Measurements from ENCODE around the gene CELA2A.
"Not testable (repeated sequence)": the region's sequence is repeated elsewhere in the genome, so short reads cannot be mapped to it uniquely, and the experiment has no call there.

Gene CELA2A

DNA sequence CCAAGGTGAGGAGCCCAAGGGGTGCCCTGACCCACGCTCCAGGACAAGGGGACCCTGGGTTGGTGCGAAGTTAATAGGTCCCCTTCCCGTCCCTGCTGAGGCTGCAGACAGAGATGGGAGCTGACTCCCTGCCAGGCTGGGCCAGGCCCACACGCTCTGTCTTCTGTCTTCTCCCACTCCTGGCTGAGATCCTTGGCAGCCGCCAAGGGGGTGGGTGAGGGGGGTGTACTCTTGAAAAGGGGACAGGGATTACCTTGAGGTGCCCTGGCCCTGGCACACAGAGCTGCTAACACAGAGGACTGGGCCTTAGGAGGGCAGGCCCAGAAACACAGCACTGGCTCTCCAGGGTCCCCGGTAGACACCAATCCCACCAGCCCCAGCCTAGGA lies 29.3 kb upstream of the CELA2A start:
- peaks cover 14% of the 10 kb centered on the region for H3K36me3 ChIP-seq (ENCODE audit: control insufficient read depth, insufficient read depth, low read length)
- no peaks in the 10 kb centered on the region for H3K9me3 ChIP-seq (ENCODE audit: control insufficient read depth, low read length)
- peaks cover 74% of the 10 kb centered on the region for H3K4me1 ChIP-seq (ENCODE audit: control insufficient read depth, insufficient read depth, low read length)
- no peak overlapping the region for H3K4me3 ChIP-seq (ENCODE audit: low read length)
- no peaks in the 10 kb centered on the region for H3K27me3 ChIP-seq (ENCODE audit: control insufficient read depth, insufficient read depth, low read length)
- H3K9ac ChIP-seq (ENCODE audit: low read length), result peak overlapping the region; percentile 16

DNA sequence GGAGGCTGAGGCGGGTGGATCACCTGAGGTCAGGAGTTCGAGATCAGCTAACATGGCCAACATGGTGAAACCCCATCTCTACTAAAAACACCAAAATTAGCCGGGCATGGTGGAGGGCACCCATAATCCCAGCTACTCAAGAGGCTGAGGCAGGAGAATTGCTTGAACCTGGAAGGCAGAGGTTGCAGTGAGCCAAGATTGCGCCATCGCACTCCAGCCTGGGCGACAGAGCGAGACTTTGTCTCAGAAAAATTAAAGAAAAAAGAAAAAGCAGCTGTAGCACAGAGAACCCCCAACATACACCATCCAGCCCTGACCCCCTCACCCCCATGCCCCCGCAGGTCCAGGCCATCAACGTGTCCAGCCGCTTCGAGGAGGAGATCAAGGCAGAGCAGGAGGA lies 28.3 kb upstream of the CELA2A start:
- not testable (repeated sequence) for H3K9me3 ChIP-seq (ENCODE audit: control insufficient read depth, low read length); H3K27me3 ChIP-seq (ENCODE audit: control insufficient read depth, insufficient read depth, low read length); H3K9ac ChIP-seq (ENCODE audit: low read length); H3K4me3 ChIP-seq (ENCODE audit: low read length)
- Histone ChIP-seq H3K4me1 (ENCODE audit: control insufficient read depth, insufficient read depth, low read length) (peaks cover 74% of the 10 kb centered on the region), H3K36me3 (ENCODE audit: control insufficient read depth, insufficient read depth, low read length) (peaks cover 14% of the 10 kb centered on the region)

DNA sequence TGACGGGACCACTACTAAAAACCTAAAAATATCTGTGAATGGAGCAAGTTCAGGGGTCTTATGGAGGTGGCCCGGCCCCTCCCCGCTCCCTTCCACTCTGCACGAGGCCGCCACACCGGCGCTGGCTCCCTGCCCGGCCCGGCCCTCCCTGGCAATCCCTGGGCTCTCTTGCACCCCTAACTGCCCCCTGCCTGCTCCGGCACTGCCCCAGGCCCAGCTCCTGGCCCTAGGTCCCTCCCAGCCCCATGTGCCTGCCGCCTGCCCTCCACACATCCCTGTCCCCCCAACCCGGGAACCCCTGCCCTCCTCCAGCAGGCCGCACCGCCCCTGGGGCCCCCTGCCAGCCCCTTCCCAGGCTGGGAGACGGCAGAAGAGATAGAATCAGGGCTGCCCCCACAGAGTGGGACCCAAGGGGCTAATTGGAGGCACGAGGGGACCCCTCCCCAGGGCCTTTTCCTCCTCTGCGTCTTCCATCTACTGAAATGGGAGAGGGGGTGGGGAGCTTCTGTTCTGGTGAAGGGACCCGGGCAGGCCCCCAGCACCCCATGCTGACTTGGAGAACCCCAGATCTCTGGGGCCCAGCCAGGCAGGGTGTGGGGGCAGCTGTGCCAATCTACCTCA lies 27.6 kb upstream of the CELA2A start:
- Histone ChIP-seq H3K9ac (ENCODE audit: low read length) (no peak overlapping the region), H3K4me3 (ENCODE audit: low read length) (no peak overlapping the region), H3K4me1 (ENCODE audit: control insufficient read depth, insufficient read depth, low read length) (peaks cover 72% of the 10 kb centered on the region), H3K27me3 (ENCODE audit: control insufficient read depth, insufficient read depth, low read length) (no peaks in the 10 kb centered on the region), H3K36me3 (ENCODE audit: control insufficient read depth, insufficient read depth, low read length) (peaks cover 14% of the 10 kb centered on the region), H3K9me3 (ENCODE audit: control insufficient read depth, low read length) (no peaks in the 10 kb centered on the region)

DNA sequence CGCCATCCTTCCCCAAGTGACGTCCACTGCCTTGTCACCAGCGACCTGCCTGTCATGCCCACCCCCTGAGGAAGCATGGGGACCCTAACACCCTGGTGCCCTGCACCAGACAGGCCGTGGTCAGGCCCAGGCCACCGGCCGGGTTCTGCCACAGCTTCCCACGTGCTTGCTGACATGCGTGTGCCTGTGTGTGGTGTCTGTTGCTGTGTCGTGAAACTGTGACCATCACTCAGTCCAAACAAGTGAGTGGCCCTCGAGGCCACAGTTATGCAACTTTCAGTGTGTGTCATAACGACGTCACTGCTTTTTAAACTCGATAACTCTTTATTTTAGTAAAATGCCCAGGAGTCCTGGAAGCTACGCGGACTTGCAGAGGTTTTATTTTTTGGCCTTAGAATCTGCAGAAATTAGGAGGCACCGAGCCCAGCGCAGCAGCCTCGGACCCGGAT lies 26.8 kb upstream of the CELA2A start:
- H3K27me3 ChIP-seq (ENCODE audit: control insufficient read depth, insufficient read depth, low read length), result no peaks in the 10 kb centered on the region
- H3K4me3 ChIP-seq (ENCODE audit: low read length), result no peak overlapping the region
- peaks cover 64% of the 10 kb centered on the region for H3K4me1 ChIP-seq (ENCODE audit: control insufficient read depth, insufficient read depth, low read length)
- no peaks in the 10 kb centered on the region for H3K9me3 ChIP-seq (ENCODE audit: control insufficient read depth, low read length)
- H3K36me3 ChIP-seq (ENCODE audit: control insufficient read depth, insufficient read depth, low read length), result peaks cover 14% of the 10 kb centered on the region
- no peak overlapping the region for H3K9ac ChIP-seq (ENCODE audit: low read length)

DNA sequence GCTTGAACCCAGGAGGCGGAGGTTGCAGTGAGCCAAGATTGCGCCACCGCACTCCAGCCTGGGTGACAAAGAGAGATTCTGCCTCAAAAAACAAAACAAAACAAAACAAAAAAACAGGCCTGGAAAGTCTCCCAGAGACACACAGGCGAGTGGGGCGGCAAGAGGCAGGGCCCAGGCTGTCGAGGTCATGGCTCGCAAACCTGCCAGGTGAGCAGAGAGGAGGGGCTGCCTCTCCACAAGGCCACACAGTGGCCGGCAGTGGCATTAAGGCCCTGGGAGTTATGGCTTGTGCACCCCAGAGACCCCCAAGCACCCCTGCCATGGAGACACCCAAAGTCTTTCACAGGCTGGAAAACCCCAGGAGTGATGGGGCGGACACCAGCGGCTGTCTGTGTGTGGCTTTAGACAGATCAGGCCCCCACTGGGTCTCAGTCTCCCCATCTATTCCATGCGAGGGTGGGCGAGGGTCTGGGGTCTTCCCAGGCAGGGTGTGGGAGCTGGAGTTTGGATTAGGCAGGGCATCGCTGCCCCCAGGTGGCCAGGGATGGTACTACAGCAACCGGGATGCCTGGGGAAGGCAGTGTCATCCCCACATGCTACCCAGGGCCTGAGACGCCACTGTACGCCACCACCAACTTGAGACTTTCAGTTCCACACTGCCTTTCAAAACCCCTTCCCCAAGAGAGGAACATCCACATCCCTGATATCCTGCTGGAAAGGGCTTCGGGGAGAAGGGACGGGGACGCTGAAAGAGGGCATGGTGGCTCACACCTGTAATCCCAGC lies 25.6 kb upstream of the CELA2A start:
- Histone ChIP-seq H3K27me3 (ENCODE audit: control insufficient read depth, insufficient read depth, low read length) (no peaks in the 10 kb centered on the region), H3K4me1 (ENCODE audit: control insufficient read depth, insufficient read depth, low read length) (peaks cover 51% of the 10 kb centered on the region), H3K9ac (ENCODE audit: low read length) (peak overlapping the region; percentile 17), H3K36me3 (ENCODE audit: control insufficient read depth, insufficient read depth, low read length) (peaks cover 14% of the 10 kb centered on the region), H3K4me3 (ENCODE audit: low read length) (peak overlapping the region; percentile 2), H3K9me3 (ENCODE audit: control insufficient read depth, low read length) (no peaks in the 10 kb centered on the region)

DNA sequence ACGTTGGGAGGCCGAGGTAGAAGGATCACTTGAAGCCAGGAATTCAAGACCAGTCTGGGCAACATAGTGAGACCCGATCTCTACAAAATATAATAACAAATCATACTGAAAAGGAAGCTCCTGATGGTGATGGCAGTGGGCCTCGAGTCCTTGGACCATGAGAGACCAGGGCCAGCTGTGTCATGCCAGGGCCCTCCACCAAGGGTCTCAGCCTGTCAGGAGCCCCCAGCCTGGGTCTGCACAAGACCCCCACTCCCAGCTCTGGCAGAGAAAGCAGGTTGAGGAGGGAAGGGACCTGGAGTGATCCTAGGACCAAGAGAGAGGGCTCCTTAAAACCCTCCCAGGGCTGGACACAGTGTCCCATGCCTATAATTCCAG lies 25.0 kb upstream of the CELA2A start:
- Histone ChIP-seq H3K36me3 (ENCODE audit: control insufficient read depth, insufficient read depth, low read length) (peaks cover 14% of the 10 kb centered on the region), H3K4me3 (ENCODE audit: low read length) (peak overlapping the region; percentile 2), H3K27me3 (ENCODE audit: control insufficient read depth, insufficient read depth, low read length) (no peaks in the 10 kb centered on the region), H3K9me3 (ENCODE audit: control insufficient read depth, low read length) (no peaks in the 10 kb centered on the region), H3K9ac (ENCODE audit: low read length) (peak overlapping the region; percentile 17), H3K4me1 (ENCODE audit: control insufficient read depth, insufficient read depth, low read length) (peaks cover 45% of the 10 kb centered on the region)

DNA sequence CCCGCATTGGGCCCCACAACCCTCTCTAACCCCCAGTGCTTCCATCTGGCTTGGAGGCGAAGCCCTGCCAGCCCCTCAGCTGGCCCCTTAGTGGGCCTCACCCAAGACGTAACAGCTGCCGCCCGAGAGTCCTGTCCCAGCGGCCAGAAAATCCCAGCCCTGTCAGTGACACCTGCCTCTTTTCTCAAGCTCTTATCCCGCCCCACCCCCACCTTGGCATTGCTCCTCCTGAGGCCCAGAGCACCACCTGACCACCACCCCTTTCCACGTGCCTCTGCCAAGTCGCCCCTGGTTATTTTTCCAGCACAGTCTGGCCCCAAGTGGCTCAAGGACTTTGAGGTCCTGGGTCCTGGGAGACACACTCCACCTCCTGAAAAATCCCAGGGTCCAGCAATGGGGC lies 24.2 kb upstream of the CELA2A start:
- Histone ChIP-seq H3K4me3 (ENCODE audit: low read length) (no peak overlapping the region), H3K9me3 (ENCODE audit: control insufficient read depth, low read length) (no peaks in the 10 kb centered on the region), H3K9ac (ENCODE audit: low read length) (no peak overlapping the region), H3K36me3 (ENCODE audit: control insufficient read depth, insufficient read depth, low read length) (peaks cover 10% of the 10 kb centered on the region), H3K27me3 (ENCODE audit: control insufficient read depth, insufficient read depth, low read length) (no peaks in the 10 kb centered on the region), H3K4me1 (ENCODE audit: control insufficient read depth, insufficient read depth, low read length) (peaks cover 38% of the 10 kb centered on the region)

DNA sequence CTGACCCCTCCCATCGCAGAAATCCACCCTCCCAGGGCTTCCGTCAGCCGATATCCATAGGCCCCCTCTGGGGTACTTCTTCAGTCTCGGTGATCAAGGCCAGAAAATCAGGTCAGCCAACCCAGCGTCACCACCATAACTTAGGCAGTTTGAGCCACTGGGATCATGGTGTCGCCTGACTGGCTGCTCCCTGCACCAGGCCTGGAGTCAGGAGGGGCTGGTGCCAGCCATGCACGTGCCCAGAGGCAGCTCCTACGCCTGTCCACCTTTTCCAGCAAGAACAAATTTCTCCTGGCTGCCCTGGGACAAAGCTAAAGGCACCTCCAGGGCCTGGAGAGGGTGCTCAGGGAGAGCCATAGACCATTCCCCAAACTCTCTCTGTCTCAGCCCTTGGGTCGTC lies 23.1 kb upstream of the CELA2A start:
- H3K9ac ChIP-seq (ENCODE audit: low read length), result no peak overlapping the region
- no peak overlapping the region for H3K4me3 ChIP-seq (ENCODE audit: low read length)
- peaks cover 31% of the 10 kb centered on the region for H3K4me1 ChIP-seq (ENCODE audit: control insufficient read depth, insufficient read depth, low read length)
- H3K36me3 ChIP-seq (ENCODE audit: control insufficient read depth, insufficient read depth, low read length), result peaks cover 7% of the 10 kb centered on the region
- no peaks in the 10 kb centered on the region for H3K27me3 ChIP-seq (ENCODE audit: control insufficient read depth, insufficient read depth, low read length)
- no peaks in the 10 kb centered on the region for H3K9me3 ChIP-seq (ENCODE audit: control insufficient read depth, low read length)

DNA sequence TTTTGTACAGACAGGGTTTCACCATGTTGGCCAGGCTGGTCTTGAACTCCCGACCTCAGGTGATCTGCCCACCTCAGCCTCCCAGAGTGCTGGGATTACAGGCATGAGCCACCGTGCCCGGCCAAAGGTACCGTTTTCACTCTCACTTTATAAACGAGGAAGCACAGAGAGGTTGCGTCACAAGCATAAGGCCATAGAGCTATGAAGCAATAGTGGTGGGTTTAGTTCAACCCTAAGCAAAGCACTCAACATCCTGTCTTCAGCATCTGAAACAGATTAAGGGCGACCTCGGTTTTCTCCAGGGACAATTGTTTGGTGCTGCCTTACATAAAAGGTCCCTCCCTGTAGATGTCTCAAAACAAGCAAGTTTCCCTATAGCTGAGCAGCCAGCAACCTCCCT lies 21.8 kb upstream of the CELA2A start:
- H3K36me3 ChIP-seq (ENCODE audit: control insufficient read depth, insufficient read depth, low read length); H3K4me3 ChIP-seq (ENCODE audit: low read length): not testable (repeated sequence)
- H3K4me1 ChIP-seq (ENCODE audit: control insufficient read depth, insufficient read depth, low read length), result peaks cover 31% of the 10 kb centered on the region

DNA sequence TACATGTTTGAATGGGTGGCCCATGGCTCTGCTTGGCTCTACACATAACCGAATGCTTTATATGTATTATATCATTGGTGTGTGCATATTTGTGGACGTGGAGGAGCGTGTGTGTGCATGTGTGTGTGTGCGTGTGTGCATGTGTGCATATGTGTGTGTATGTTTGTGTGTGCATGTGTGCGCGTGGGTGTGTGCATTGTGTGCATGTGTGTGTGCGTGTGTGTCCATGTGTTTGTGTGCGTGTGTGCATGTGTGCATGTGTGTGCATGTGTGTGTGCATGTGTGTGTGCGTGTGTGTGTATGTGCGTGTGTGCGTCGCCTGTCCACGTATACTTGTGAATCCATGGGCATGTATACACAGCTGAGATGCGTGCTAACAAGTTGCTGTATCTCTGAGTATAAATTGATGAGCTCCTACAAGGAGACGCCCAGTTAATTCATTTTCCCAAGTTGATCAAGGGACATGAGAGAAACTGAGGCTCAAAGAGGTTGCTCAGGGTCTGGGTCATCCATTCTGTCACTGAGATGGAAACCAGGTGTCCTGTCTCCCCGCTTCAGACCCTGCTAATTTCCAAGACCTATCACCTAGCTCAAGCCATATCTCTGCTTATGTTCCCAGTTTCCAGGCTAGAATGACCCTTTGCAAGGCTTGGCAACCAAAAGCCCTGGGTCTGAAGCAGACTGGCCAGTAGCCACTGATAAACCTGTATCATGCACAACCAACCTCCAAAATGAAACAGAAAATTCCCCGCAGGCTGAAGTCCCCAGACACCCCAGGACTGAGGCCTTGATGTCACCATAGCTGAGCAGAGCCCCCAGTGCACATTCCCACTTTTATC lies 21.1 kb upstream of the CELA2A start:
- Histone ChIP-seq H3K9ac (ENCODE audit: low read length) (no peak overlapping the region), H3K4me3 (ENCODE audit: low read length) (no peak overlapping the region), H3K9me3 (ENCODE audit: control insufficient read depth, low read length) (no peaks in the 10 kb centered on the region), H3K36me3 (ENCODE audit: control insufficient read depth, insufficient read depth, low read length) (peaks cover 7% of the 10 kb centered on the region), H3K27me3 (ENCODE audit: control insufficient read depth, insufficient read depth, low read length) (no peaks in the 10 kb centered on the region), H3K4me1 (ENCODE audit: control insufficient read depth, insufficient read depth, low read length) (peaks cover 28% of the 10 kb centered on the region)

More for the DNA sequence above, 21.8 kb upstream of the CELA2A start:
- H3K9me3 ChIP-seq (ENCODE audit: control insufficient read depth, low read length); H3K27me3 ChIP-seq (ENCODE audit: control insufficient read depth, insufficient read depth, low read length); H3K9ac ChIP-seq (ENCODE audit: low read length): not testable (repeated sequence)

DNA sequence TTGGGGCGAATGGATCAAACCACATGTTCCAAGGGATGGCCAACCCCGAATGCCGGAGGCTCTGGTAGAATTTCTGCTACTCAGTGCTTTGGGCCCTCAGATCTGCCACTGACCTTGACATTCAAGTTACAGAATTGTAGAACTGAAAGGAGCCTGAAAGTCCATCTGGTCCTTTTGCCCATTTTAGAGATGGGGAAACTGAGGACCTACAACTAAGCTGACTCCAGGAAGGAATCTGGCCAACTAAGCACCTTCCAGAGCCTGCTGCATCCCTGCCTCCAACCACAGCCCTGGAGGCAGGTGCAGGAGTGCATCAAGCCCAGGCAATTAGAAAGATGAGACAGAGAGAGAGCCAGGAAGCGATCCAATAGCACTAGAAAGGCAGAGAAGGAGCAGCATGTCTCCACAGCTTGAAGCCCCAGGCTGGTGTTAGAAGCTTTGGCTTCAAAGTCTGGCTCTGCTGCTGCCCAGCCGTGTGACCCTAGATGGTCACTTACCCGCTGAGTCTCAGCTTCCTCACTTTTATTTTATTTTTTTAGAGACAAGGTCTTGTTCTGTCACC lies 19.6 kb upstream of the CELA2A start:
- H3K9me3 ChIP-seq (ENCODE audit: control insufficient read depth, low read length), result no peaks in the 10 kb centered on the region
- no peak overlapping the region for H3K9ac ChIP-seq (ENCODE audit: low read length)
- peaks cover 15% of the 10 kb centered on the region for H3K4me1 ChIP-seq (ENCODE audit: control insufficient read depth, insufficient read depth, low read length)
- H3K36me3 ChIP-seq (ENCODE audit: control insufficient read depth, insufficient read depth, low read length), result no peaks in the 10 kb centered on the region
- H3K27me3 ChIP-seq (ENCODE audit: control insufficient read depth, insufficient read depth, low read length), result no peaks in the 10 kb centered on the region
- no peak overlapping the region for H3K4me3 ChIP-seq (ENCODE audit: low read length)

DNA sequence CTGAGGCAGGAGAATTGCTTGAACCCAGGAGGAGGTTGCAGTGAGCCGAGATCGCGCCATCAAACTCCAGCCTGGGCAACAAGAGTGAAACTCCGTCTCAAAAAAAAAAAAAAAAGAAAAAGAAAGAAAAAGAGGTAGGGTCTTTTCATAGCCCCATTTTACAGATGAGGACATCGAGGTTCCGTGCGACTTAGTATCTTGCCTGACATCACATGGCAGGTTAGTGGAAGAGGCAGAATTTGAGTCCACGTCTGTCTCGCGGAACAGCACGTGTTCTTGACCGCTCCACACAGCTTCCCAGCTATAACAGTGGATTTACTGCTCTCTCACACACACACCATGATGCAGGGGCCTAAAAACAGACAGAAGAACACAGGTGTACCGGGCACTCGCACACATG lies 17.2 kb upstream of the CELA2A start:
- Histone ChIP-seq H3K9ac (ENCODE audit: low read length) (no peak overlapping the region), H3K9me3 (ENCODE audit: control insufficient read depth, low read length) (no peaks in the 10 kb centered on the region), H3K27me3 (ENCODE audit: control insufficient read depth, insufficient read depth, low read length) (no peaks in the 10 kb centered on the region), H3K4me1 (ENCODE audit: control insufficient read depth, insufficient read depth, low read length) (no peaks in the 10 kb centered on the region), H3K4me3 (ENCODE audit: low read length) (no peak overlapping the region), H3K36me3 (ENCODE audit: control insufficient read depth, insufficient read depth, low read length) (no peaks in the 10 kb centered on the region)

Data from mucosa of stomach (tissue), 1 donor.